ENCODE results near the gene ANK3.
A peak's percentile ranks its signal among the peaks of the same experiment; 100 is the strongest.
"Not testable (repeated sequence)": the region's sequence is repeated elsewhere in the genome, so short reads cannot be mapped to it uniquely, and the experiment has no call there.

The ANK3 gene

DNA sequence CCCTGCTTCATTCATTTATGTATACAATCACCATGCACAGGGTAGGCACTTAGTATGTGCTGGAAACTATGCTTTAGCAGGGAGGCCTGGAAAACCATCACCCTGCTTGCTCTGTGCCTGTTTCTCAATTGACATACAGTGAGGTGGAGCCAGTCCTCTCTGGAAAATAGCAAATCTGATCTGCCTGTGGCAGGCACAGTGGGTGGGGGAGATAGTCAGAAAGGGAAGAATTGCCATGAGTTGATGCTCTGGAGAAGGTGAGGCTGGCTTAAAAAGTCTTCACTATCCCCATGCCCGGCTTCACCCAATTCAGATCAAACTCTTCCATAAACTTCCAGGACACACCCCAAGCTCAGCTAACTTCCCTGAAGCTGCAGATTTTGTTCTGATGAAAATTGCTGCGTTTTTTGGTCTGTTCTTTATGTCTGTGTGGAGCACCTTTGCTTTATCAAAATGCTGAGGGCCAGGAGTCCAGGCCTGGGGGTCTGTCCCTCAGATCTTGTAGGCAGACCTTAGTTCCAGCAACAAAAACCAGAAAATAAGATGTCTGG lies 84.8 kb downstream of the ANK3 start:
- DNase-seq: no peak

DNA sequence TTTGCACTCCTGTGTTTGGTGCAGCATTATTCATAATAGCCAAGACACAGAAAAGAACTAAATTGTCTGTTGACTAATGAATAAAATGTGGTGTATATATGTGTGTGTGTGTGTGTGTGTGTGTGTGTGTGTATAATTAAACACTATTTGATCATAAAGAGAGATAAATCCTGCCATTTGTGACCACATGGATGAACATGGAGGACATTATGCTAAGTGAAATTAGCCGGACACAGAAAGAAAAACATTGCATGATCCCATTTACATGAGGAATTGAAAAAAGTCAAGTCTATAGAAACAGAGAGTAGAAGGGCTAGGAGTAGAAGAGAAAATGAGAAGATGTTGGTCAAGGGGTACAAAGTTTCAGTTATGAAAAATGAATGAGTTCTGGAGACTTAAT lies 85.9 kb downstream of the ANK3 start:
- DNase-seq: no peak

DNA sequence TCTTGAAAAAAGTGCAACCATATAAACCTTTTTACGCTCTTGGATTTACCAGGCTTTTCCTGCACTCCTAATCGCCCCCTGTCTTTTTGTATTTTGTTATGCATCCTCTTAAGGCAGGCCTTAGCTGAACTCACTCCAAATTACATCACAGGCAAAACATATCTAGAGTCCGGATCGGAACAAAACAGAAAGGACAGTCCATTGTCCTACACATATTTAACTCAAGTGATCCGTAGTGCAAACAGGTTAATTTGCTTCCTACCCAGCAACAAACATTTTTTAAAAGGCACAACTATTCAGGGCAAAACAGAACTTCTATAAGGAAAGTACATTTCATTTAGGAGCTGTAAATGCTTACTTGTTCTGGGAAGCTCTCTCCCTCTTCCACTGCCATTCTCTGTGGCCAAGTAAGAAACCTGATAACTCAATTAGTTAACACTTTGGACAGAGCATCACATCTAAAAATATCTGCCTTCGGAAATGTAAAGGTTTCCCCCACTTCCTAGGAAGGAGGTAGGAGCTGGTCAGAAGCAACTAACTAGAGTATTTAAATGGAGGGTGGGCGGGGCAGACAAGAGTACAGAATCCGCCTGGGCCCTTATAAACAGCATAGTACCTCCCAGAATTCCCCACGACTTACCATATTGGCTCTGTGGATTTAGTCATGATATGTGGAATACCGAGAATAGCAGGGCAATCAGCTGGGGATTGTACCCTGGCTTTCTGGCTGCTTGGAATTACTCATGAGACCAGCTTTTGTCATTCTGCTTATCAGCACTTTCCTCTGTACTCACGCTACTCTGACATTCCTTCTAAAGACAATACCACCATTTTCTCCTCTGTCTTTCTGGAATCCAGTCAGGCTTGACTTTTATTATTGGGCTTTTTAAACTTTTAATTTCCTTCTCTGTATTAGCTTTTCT lies 89.5 kb downstream of the ANK3 start:
- no peak for DNase-seq

DNA sequence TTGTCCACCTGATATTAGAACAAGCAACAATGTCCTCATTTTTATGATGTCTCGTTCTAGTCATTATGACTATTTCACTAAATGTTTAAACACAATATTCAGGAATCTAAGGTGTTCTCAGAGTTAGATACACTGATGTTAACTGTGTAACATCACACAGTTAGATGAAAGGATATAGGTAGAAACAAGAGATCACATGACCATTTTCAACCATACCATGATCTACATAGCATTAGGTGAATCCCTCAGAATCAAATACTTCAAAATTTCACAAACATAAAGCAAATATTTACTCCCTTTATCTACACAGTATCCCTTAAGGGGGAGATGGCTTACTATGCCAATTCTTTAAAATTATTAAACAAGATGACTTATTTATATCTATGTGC lies 90.3 kb downstream of the ANK3 start:
- no peak for DNase-seq

DNA sequence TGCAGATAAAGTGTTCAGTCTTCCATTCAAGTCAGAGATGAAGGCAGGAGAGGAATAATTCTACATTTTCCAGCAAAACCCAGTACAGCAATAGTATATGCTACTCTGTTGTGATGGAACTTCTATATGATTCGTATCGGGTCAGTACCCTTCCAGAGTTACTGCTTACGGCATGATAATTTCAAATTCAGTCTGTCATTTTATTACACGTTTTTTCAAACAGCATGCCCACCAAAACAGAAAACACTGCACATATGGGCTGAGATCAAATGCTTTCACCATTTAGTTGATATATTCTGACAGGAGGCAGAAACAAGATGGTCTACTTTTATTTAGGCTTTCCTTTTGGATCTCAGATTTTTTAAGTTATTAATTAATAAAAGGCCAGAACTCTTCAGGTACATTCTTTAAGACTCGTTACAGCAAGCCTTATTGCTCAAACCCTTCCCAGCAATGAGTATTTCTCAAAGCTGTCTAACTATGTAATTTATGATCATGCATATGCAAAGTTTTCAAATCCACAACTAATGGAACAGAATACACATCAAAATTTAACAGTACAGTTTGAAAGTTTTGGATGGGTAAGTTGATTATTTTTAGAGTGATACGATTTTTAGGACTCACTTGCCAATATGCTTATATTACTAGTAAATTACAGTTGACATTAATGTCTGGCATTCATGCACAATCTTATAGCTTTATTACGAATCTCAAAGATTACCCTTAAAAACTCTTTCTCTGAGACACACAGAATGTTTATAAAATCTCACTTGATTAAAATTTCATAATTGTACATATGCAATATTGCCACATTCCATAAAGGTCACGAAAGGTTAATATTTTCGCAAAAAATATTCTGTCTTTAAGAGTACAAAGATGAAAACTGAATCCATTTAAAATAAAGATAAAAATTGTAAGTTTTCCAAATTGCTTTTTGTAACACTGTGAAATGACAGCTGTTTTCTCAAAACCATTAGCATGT lies 91.0 kb downstream of the ANK3 start:
- DNase-seq: no peak

DNA sequence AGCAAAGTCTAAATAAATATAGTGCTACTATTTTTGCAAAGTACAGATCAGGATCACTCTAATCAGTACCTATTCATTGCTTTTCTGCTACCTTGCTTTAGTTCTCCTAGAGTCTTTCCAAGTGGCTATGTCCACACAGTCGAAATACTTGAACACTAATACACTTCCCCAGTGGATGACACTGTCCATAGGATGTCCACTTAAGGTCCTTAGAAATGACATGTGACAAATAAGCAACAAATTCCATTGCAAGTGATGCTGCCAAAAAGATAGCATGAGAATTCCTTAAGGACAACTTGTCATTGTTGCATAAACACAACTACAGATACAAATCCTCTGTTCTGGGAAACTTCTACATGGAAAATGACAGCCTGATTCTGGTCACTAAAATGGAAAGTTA lies 93.6 kb downstream of the ANK3 start:
- DNase-seq: no peak

DNA sequence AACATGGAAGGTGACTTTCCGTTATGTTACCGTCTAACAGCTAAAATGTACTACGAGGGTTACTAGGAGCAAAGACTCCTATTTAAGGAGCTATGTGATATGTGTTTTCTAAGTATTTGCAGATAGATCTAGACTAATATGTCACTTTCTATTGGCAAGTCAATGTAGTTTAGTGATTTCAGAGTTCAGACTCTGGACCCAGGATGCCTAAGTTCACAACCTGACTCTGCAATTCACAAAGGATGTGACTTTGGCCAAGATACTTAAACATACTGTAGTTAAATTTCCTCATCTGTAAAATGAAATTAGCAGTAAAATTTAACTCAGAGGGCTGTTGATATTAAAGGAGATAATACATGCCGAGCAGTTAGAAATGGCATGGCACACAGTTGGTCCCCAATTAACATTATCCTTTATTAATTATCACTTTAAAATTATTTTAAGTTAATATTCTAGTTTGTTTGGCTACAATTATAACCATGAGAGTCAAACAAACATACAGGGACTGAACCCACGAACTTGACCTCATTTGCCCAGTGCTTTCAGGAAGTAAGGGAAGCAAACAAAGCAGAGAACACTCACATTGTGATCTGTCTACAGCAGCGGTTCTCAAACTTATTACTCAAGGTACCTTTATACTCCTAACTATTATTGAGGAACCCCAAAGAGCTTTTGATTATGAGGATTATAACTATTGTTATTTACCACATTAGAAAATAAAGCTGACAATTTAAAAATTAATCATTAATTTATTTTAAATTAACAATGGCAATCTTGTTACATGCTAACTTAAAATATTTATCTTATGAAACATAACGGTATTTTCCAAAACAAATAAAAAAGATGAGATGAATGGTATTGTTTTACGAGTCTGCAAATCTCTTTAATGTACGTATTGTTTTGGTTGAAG lies 94.4 kb downstream of the ANK3 start:
- DNase-seq: no peak

DNA sequence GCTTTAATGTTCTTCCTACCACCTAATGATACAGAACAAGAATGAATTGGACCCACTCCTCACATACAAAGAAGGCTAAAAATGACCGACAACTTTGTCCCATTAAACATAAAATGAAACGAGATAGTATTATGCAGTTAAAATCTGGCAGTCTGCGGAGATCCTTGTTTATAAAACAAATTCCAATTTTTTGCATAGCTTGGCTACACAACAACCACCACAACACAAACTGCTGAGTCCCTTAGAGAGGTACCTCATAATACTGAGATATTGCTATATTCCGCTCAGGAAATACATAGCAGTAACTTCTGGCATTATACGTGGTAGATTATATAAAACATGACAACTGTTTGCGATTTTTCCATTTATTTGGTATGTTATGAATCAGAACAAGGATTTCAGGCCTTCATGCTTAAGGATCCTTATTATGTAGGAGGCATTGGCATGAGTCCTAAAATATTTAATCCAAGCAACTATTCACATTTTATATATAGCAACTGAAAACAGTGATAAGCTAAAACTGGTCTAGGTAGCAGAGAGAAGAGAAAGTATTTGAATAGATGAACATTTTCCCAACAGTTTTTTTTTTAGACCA lies 96.0 kb downstream of the ANK3 start:
- DNase-seq: no peak

DNA sequence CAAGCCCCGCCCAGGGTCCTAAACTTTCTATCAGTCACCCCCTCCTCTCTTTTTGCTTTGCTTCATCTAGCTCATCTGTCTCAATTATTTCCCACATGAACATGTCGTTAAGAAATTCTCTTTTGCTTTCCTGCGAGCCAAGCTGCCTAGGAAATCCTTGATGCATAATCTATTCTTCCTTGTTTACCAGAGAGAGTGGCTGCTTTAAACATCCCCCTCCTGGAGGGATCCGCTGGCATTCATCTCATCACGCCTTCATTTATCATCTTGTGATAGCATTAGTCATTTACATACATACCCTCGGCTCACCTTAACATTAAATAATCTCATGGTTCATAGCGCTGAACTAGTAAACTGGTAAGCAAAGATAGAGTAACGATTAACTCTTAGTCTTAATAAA lies 96.7 kb downstream of the ANK3 start:
- no peak for DNase-seq

DNA sequence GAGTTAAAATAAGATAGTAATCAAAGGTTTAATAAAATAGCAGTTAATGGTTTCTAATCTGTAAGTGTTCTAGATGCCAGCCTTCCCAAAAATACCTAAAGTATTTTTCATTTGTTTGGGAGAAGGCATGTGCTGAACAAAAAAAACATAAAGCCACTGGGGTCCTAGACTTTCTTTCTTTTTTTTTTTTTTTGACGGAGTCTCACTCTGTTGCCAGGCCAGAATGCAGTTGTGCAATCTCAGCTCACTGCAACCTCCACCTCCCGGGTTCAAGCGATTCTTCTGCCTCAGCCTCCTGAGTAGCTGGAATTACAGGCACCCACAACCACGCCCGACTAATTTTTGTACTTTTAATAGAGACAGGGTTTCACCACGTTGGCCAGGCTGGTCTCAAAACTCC lies 97.1 kb downstream of the ANK3 start:
- not testable (repeated sequence) for DNase-seq

DNA sequence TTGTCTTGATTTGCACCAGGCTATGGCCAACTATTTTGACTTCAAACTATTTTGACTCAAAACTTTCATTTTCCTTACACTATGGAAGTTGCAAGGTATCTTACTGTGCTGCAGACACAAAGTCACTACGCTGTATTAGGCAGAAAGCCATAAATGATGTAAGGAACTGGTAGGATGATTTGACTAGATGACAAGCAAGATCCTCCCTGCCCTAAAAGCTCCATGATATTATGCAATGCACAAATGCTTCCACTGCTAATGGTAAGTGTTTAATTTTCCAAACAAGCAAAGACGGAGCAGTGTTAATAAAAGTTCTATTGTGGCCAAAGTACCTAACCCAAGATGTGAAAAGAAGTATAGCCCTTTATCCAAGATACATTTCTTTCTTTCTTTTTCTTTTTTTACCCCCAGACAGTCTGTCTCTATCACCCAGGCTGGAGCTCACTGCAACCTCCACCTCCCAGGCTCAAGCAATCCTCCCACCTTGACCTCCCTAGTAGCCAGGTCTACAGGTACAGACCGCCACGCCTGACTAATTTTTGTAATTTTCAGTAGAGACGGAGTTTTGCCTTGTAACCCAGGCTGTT lies 98.2 kb downstream of the ANK3 start:
- DNase-seq: no peak

DNA sequence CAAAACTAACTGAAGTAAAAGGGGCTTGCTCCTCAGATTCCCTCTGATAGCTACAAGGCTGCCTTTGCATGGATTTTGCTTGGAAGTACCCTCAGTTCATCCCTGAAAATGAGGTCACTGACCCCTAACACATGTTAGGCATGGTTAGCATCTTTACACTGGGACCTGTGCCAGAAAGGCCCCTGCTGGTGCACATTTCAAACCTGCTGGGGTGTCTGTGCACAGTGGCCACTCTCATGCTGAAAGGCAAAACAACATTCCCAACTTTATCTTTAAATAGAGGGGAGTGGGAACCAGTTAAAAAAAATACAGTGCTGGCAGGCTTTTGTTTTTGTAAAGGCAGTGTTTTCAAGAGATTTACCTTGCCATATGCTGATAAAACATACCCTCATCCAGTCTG lies 99.1 kb downstream of the ANK3 start:
- DNase-seq: no peak

DNA sequence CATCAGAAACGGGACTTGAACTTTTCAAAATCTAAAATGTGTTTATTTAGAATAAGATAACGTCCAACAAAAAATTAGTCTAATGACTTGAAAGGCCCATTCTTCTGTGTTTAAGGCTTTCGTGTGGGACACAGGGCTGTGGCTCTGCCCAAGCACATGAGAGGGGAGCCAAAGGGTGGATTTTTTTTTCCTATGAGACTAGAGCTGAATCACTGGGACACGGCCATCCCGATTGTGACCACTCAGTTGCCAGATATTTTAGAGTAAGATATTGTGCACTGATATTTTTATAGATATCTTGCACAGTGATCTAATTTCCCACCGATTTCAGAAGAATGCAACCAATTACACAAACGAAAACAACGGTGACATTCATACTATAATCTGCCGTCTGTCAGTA lies 99.9 kb downstream of the ANK3 start:
- DNase-seq: no peak

DNA sequence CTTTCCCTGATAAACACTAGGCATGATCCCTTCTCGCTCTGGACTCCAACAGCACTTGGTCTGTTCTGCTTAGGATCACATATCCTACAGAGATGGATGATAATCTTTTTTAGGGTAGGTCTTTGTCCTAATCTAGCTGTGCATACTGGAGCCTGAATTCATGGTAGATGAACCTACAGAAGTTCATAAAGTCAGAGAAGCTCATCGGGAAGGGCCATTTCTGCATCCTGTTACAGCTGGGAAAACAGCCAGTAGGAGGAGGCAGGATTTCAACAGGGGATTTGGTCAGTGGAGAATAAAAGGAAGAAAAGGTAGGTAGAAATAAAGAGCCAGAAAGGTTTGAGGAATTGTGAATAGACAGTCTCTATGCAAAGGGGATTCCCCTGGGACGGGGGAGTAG lies 101.4 kb downstream of the ANK3 start:
- DNase-seq: no peak

DNA sequence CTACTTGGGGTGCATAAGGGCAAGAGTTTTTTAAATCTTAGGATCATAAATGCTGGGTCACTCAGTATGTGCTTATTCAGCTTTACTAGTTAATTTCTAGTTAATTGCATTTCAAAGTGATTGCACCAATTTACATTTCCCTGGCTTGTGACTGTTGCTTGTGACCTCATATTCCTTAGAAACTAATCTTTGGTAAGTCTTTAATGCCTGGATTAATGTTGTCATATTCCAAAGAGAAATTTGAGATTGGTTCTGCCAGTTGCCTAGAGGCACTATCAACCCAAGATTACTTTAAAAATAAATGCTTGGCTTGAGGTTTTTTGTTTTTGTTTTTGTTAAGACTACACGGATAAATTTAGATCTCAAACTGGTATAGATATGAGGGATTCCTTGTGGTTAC lies 103.1 kb downstream of the ANK3 start:
- DNase-seq: no peak

DNA sequence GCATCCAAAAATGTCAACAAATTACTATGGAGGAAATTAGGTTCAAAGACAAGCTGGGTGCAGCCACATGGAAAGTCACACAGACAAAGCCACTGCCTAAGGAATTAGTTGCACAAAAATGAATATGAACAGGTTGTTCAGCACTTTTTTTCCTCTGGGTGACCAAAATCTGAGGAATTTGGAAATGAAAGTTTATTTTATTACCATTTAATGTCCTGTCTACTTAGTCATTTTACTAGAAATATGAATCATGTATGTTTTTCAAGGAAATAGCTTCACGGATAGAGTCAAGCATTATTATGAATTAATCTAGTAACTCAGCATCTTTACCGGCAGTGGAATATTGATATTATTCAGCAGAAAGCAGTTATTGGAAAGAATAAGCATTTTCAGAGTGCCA lies 106.3 kb downstream of the ANK3 start:
- DNase-seq: no peak

DNA sequence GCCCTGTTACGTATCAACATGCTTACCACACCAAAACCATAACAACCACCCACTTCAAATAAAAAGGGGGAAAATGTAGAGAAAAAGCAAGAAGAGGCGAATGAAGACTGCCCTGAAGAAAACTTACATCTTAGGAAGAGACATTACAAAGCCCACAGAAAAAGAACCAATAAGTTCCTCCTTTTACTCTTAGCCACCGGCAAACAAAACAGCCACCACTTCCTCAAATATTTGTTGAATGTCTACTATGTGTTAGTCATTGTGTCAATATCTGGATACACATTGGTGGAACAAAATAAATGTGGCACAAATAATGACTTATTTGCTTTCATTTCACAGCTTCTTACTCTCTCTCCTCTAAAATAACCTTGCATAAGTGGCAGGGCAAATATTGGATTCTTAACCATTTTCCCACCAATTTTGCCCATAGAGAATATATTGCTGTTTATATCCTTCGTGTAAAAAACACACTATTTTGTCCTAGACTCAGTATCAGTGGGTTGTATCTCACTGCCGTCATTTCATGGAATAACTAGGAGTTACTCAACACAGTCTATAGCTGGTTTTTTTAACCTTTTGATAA lies 106.8 kb downstream of the ANK3 start:
- peak; percentile 71 to 88 for DNase-seq

DNA sequence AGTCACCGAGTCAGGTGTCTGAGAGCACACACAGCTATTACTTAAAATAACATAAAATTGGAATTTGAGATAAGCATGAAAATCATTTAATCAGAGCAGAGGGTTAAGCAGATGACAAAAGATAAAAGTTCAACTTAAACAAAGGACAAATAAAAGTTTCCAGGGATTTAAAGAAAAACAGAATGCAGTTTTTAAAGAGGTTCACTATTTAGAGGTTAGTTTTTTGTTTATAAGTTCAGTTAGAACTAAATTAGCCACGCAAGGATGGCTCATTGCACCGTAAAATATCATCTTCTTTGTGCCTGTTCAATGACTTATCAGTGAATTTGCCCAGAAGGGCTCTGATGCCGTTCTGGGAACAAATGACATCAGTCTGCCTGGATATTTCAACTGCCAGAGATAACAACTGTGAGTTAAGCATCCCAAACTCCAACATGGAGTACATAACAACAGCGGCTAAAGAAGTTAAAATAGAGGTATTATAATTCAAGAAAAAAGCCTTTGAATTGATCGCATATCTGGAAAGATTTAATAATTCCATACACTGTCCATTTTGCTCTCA lies 107.8 kb downstream of the ANK3 start:
- no peak for DNase-seq

DNA sequence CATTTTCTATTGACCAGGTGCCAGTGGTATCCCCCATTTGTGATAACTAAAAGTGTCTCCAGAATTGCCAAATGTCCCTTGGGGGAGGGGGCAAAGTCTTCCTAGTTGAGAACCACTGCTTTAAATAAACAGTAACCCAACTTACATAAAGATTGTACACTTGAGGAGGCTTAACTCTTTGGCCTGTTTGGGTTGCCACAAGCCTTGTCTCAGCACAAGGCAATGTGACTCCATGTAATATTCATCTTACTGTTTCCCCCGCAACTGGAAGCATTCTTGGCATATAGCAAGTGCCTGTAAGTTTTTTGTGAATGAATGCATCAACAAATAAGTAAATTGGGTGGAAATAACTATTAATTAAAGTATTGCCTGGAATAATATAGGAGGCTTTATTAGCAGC lies 108.3 kb downstream of the ANK3 start:
- no peak for DNase-seq

DNA sequence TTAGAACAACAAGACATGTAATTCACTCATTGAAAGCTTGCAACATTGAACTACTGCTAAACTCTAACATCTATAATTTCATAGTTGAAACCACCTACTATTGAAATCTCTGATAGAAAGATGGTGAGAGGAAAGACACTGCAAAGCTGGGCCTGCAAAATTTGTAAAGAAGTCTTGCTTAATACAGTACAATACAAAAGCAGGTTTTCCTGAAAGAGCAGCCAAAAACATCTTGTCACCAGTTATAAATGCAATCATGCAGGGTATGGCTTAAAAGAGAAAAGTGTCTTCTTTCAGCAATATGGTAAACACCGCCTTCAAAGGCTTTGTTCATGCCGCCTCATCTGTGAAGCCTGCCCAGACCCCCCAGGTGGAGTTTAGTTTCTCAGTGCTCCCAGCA lies 109.2 kb downstream of the ANK3 start:
- no peak for DNase-seq

DNA sequence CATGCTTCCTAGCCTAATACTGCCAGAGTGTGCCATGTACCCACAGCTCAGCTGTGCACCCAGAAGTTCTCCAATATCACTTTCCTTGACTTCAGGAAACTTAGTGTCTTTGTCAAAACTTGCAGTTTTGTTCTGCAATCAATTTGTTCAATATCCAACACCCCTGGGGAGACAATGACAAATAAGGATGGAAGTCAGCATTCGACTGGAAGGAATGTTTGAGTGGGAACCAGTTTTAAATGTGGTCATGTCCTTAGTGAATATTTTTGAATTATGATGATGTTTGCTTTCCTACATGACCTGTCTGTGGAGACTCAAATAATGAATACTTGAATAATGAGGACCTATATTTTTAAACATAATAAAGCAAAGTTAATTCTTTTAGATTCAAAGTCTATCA lies 112.0 kb downstream of the ANK3 start:
- no peak for DNase-seq

All from inflammatory macrophage (primary cell).